ENCODE data around the gene RABL2A.
"Not testable (repeated sequence)": the region's sequence is repeated elsewhere in the genome, so short reads cannot be mapped to it uniquely, and the experiment has no call there.

Gene RABL2A

DNA sequence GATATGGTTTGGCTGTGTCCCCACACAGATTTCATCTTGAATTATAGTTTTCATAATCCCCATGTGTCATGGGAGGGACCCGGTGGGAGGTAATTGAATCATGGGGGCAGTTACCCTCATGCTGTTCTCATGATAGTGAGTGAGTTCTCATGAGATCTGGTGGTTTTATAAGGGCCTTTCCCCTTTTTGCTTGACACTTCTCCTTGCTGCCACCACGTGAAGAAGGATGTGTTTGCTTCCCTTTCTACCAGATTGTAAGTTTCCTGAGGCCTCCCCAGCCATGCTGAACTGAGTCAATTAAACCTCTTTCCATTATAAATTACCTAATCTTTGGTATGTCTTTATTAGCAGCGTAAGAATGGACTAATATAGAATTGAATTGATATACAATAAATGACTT lies 63.8 kb downstream of the RABL2A start:
- not testable (repeated sequence) for DNase-seq
